ENCODE measurements around the gene TIMM23B.
"Not testable (repeated sequence)": the region's sequence is repeated elsewhere in the genome, so short reads cannot be mapped to it uniquely, and the experiment has no call there.

GRCh38 chr10:50014024-50014423 lies 72.2 kb downstream of the TIMM23B start:
- TF ChIP-seq POLR2A, CTCF (IDR thresholded peaks at IDR 0.05): not testable (repeated sequence)
